ENCODE results near the gene PNMA1.
A peak's percentile ranks its signal among the peaks of the same experiment; 100 is the strongest.

PNMA1 gene

DNA sequence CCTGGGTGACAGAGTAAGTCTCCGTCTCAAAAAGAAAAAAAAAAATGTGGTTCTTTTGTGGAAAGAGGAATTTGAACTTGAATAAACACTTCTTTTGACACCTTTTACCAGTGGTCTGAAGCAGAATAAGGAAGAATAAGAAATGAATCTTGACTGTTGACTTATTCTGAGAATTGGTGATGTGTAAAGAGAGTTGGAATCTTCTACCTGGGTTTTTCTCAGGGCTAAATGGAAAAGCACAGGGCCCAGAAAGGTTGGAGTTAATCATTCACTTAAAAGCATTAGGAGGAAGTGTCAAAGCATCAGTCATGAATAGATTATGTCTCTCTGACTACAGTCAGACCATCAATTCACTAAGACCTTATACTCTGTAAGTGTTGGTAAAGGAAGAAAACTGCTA lies 13.9 kb downstream of the PNMA1 start:
- TF ChIP-seq, protein P1, sequence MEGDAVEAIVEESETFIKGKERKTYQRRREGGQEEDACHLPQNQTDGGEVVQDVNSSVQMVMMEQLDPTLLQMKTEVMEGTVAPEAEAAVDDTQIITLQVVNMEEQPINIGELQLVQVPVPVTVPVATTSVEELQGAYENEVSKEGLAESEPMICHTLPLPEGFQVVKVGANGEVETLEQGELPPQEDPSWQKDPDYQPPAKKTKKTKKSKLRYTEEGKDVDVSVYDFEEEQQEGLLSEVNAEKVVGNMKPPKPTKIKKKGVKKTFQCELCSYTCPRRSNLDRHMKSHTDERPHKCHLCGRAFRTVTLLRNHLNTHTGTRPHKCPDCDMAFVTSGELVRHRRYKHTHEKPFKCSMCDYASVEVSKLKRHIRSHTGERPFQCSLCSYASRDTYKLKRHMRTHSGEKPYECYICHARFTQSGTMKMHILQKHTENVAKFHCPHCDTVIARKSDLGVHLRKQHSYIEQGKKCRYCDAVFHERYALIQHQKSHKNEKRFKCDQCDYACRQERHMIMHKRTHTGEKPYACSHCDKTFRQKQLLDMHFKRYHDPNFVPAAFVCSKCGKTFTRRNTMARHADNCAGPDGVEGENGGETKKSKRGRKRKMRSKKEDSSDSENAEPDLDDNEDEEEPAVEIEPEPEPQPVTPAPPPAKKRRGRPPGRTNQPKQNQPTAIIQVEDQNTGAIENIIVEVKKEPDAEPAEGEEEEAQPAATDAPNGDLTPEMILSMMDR (IDR thresholded peaks at IDR 0.05; ENCODE audit: poor library complexity, severe bottlenecking) = no peak
- H3K27me3 ChIP-seq (ENCODE audit: insufficient read depth, poor library complexity, severe bottlenecking) = no peaks in the 10 kb centered on the region
- no peak overlapping the region for H3K27ac ChIP-seq (ENCODE audit: poor library complexity, severe bottlenecking)
- DNase-seq (ENCODE audit: low spot score) (no peak), ATAC-seq (ENCODE audit: low read depth) (no peak)
- H3K9me3 ChIP-seq (ENCODE audit: severe bottlenecking) = no peaks in the 10 kb centered on the region
- H3K4me1 ChIP-seq (ENCODE audit: insufficient read depth, poor library complexity, severe bottlenecking) = peaks cover 14% of the 10 kb centered on the region
- peaks cover 16% of the 10 kb centered on the region; the same call in 1 of the 2 replicates for H3K36me3 ChIP-seq (ENCODE audit: low read depth)
- H3K4me3 ChIP-seq (ENCODE audit: severe bottlenecking) = no peak overlapping the region

DNA sequence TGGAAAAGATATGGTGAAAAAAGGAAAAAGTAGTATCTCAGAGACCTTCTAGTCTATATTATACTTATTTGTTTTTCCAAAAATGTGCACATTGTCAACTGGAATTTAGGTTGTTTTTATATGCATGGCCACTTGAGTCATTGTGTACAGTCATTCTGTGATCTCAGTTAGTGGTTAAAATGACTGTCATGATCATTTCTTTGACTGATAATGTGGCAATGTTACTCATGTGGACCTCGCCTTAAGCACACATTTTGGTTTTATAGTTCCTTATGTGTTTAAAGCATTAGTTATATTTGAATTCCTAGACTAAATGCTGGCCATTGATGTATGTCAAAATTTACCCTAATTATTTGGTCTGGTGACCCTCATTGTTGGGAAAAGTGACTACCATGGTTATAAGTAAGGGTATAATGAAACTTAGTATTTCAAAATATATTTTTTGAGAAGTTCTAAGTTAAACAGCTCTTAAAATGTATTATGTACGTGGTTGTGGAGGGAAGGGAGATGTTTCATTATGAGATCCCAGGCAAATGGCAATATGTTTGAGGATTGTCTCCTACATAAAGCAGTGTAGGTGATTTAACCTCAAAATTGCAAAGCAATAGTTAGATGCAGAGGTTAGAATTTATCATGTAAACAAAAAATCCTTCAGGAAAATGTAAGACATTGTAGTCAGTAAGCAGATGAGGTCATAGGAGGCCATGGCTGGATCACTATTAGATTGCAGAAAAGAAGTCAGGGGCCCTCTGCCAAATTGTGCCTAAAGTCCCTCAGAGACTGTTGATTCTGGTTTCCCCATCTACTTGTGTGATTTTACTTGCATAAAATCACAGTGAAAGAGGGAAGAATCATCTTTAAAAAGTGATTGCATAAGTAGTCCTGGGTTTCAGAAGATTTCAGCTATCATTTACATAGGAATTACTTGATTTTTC lies 17.5 kb downstream of the PNMA1 start:
- Histone ChIP-seq H3K36me3 (ENCODE audit: low read depth) (peaks cover 12% of the 10 kb centered on the region; the same call in 1 of the 2 replicates), H3K9me3 (ENCODE audit: severe bottlenecking) (no peaks in the 10 kb centered on the region), H3K4me3 (ENCODE audit: severe bottlenecking) (no peak overlapping the region), H3K4me1 (ENCODE audit: insufficient read depth, poor library complexity, severe bottlenecking) (peaks cover 14% of the 10 kb centered on the region), H3K27ac (ENCODE audit: poor library complexity, severe bottlenecking) (peak overlapping the region; percentile 42), H3K27me3 (ENCODE audit: insufficient read depth, poor library complexity, severe bottlenecking) (no peaks in the 10 kb centered on the region)
- ATAC-seq (ENCODE audit: low read depth) (peak; percentile 75), DNase-seq (ENCODE audit: low spot score) (no peak)
- TF ChIP-seq, protein P1 (IDR thresholded peaks at IDR 0.05; ENCODE audit: poor library complexity, severe bottlenecking) = no peak

DNA sequence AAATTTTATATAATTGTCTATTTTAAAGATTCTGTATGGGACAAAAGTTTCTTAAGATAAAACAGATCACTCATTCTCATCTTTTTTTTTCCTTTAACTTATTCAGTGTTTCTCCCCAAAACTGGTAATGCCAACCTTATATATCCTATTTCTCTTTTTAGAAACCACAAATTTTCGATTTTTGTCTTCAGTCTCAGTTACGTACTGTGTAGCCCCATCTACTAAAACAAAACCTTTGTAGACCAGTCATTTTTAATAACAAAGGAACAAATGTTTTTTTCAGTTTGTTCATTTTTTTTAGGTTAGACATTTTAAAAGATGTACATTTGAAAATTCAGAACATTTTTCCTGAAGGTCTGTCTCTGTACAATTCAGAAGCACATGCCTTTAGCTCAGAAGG lies 18.2 kb downstream of the PNMA1 start:
- ATAC-seq (ENCODE audit: low read depth) (no peak), DNase-seq (ENCODE audit: low spot score) (no peak)
- H3K36me3 ChIP-seq (ENCODE audit: low read depth) = peaks cover 12% of the 10 kb centered on the region; the same call in 1 of the 2 replicates
- peaks cover 14% of the 10 kb centered on the region for H3K4me1 ChIP-seq (ENCODE audit: insufficient read depth, poor library complexity, severe bottlenecking)
- H3K9me3 ChIP-seq (ENCODE audit: severe bottlenecking) = no peaks in the 10 kb centered on the region
- TF ChIP-seq, protein P1 (IDR thresholded peaks at IDR 0.05; ENCODE audit: poor library complexity, severe bottlenecking) = no peak
- no peak overlapping the region for H3K4me3 ChIP-seq (ENCODE audit: severe bottlenecking)
- no peaks in the 10 kb centered on the region for H3K27me3 ChIP-seq (ENCODE audit: insufficient read depth, poor library complexity, severe bottlenecking)
- peak overlapping the region; percentile 42 for H3K27ac ChIP-seq (ENCODE audit: poor library complexity, severe bottlenecking)

DNA sequence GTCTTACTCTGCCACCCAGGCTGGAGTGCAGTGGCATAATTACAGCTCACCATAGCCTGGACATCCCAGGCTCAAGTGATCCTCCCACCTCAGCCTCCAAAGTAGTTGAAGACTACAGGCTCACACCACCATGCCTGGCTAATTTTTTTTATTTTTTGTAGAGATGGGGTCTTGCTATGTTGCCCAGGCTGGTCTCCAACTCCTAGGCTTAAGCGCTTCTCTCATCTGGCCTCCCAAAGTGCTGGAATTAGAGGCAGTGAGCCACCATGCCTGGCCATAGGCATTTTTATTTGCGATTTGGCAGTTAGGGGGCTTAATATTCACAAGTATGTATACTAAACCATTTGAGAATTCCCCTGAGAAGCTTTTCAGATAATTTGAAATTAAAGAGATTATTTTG lies 19.1 kb downstream of the PNMA1 start:
- Histone ChIP-seq H3K36me3 (ENCODE audit: low read depth) (peaks cover 15% of the 10 kb centered on the region; the same call in 1 of the 2 replicates), H3K27me3 (ENCODE audit: insufficient read depth, poor library complexity, severe bottlenecking) (no peaks in the 10 kb centered on the region), H3K9me3 (ENCODE audit: severe bottlenecking) (no peaks in the 10 kb centered on the region), H3K4me3 (ENCODE audit: severe bottlenecking) (no peak overlapping the region), H3K27ac (ENCODE audit: poor library complexity, severe bottlenecking) (no peak overlapping the region), H3K4me1 (ENCODE audit: insufficient read depth, poor library complexity, severe bottlenecking) (peaks cover 14% of the 10 kb centered on the region)
- no peak for DNase-seq (ENCODE audit: low spot score)
- TF ChIP-seq, protein P1 (IDR thresholded peaks at IDR 0.05; ENCODE audit: poor library complexity, severe bottlenecking) = no peak
- no peak for ATAC-seq (ENCODE audit: low read depth)

DNA sequence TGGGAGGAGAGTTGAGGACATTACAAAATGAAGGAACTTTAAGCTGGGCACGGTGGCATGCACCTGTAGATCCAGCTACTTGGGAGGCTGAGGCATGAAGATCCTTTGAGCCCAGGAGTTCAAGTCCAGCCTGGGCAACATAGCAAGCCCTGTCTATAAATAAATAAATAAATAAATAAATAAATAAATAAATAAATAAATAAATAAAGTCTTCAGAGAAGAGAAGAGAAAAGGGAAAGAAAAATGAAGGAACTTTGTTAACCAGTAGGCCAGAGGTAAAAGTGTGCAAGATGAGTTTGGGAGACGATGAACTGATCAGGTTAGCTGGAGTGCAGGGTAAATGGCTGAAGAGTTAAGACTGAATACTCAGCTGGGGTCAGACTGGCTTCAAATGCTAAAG lies 20.1 kb downstream of the PNMA1 start:
- Histone ChIP-seq H3K36me3 (ENCODE audit: low read depth) (peaks cover 11% of the 10 kb centered on the region; the same call in 1 of the 2 replicates), H3K4me3 (ENCODE audit: severe bottlenecking) (no peak overlapping the region), H3K27ac (ENCODE audit: poor library complexity, severe bottlenecking) (no peak overlapping the region), H3K27me3 (ENCODE audit: insufficient read depth, poor library complexity, severe bottlenecking) (no peaks in the 10 kb centered on the region), H3K4me1 (ENCODE audit: insufficient read depth, poor library complexity, severe bottlenecking) (peaks cover 14% of the 10 kb centered on the region), H3K9me3 (ENCODE audit: severe bottlenecking) (no peaks in the 10 kb centered on the region)
- DNase-seq (ENCODE audit: low spot score) (no peak), ATAC-seq (ENCODE audit: low read depth) (no peak)
- TF ChIP-seq, protein P1 (IDR thresholded peaks at IDR 0.05; ENCODE audit: poor library complexity, severe bottlenecking) = no peak
